ENCODE measurements around the gene CDH4. TPM values are rescaled to one million over a fixed set of nuclear protein-coding genes. Genes with fewer than 3 reads are reported as not detected.

The CDH4 gene
- total RNA-seq, 2 experiments from 2014 or later, result not detected

DNA sequence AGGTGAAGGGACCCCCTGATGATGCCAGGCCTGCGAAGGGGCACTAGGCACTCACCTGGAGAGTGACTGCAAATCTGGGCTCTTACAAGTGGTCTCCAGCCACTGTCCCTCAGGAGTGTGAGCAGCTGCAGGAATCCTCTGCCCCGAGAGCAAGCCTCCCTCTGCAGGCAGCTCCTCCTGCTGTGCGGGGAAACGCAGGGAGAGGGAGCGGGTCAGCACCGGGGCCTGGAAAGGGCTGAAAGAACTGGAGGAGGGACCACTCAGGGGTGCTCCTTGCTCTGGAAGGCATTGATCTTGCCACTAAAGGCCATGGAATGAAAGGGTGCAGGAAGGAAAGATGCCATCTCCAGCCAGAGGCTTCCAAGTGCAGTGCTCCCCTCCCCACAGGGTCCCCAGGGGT lies 168.0 kb downstream of the CDH4 start:
- TF ChIP-seq, protein P1, sequence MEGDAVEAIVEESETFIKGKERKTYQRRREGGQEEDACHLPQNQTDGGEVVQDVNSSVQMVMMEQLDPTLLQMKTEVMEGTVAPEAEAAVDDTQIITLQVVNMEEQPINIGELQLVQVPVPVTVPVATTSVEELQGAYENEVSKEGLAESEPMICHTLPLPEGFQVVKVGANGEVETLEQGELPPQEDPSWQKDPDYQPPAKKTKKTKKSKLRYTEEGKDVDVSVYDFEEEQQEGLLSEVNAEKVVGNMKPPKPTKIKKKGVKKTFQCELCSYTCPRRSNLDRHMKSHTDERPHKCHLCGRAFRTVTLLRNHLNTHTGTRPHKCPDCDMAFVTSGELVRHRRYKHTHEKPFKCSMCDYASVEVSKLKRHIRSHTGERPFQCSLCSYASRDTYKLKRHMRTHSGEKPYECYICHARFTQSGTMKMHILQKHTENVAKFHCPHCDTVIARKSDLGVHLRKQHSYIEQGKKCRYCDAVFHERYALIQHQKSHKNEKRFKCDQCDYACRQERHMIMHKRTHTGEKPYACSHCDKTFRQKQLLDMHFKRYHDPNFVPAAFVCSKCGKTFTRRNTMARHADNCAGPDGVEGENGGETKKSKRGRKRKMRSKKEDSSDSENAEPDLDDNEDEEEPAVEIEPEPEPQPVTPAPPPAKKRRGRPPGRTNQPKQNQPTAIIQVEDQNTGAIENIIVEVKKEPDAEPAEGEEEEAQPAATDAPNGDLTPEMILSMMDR (conservative IDR thresholded peaks at IDR 0.05; ENCODE audit: low read length), result no peak
- TF ChIP-seq EZH2phosphoT487 (IDR thresholded peaks at IDR 0.05; ENCODE audit: borderline replicate concordance, low read depth, low read length), result no peak
- DNase-seq (ENCODE audit: low spot score), result no peak
- no peaks in the 10 kb centered on the region for H3K9me2 ChIP-seq (ENCODE audit: insufficient read depth, low read length)
- H4K20me1 ChIP-seq (ENCODE audit: insufficient read depth, low read length), result no peaks in the 10 kb centered on the region
- intact Hi-C loops (cut with micrococcal nuclease; ENCODE audit: unreplicated experiment), result no loop called here
- no peak overlapping the region for H3K27ac ChIP-seq (ENCODE audit: low read depth, low read length, poor library complexity, severe bottlenecking)
- H3K79me2 ChIP-seq (ENCODE audit: insufficient read depth, low read depth, low read length), result no peaks in the 10 kb centered on the region
- no peak overlapping the region for H3K4me3 ChIP-seq (ENCODE audit: low read depth, low read length, poor library complexity, severe bottlenecking)
- no peaks in the 10 kb centered on the region for H3K4me1 ChIP-seq (ENCODE audit: insufficient read depth, low read length, poor library complexity, severe bottlenecking)
- no peaks in the 10 kb centered on the region for H3K9me3 ChIP-seq (ENCODE audit: low read length)
- no TSS peak for BruUV-seq (replicated peaks)
- ChIA-PET CTCF (ENCODE audit: unreplicated experiment) (no interaction called here), POLR2A (no interaction called here)
- H3K36me3 ChIP-seq (ENCODE audit: insufficient read depth, low read length), result no peaks in the 10 kb centered on the region
- no peak overlapping the region for H2AFZ ChIP-seq (ENCODE audit: low read length)
- H3K4me2 ChIP-seq (ENCODE audit: low read length), result no peak overlapping the region

GRCh38 chr20:61420781-61421180 lies 168.7 kb downstream of the CDH4 start:
- no peaks in the 10 kb centered on the region for H3K36me3 ChIP-seq (ENCODE audit: insufficient read depth, low read length)
- no peaks in the 10 kb centered on the region for H3K4me1 ChIP-seq (ENCODE audit: insufficient read depth, low read length, poor library complexity, severe bottlenecking)
- no peak overlapping the region for H3K27ac ChIP-seq (ENCODE audit: low read depth, low read length, poor library complexity, severe bottlenecking)
- DNase-seq (ENCODE audit: low spot score), result no peak
- TF ChIP-seq, protein P1 (conservative IDR thresholded peaks at IDR 0.05; ENCODE audit: low read length), result no peak
- TF ChIP-seq EZH2phosphoT487 (IDR thresholded peaks at IDR 0.05; ENCODE audit: borderline replicate concordance, low read depth, low read length), result no peak
- no peak overlapping the region for H3K4me3 ChIP-seq (ENCODE audit: low read depth, low read length, poor library complexity, severe bottlenecking)
- no peaks in the 10 kb centered on the region for H3K9me3 ChIP-seq (ENCODE audit: low read length)
- H3K9me2 ChIP-seq (ENCODE audit: insufficient read depth, low read length), result no peaks in the 10 kb centered on the region
- H4K20me1 ChIP-seq (ENCODE audit: insufficient read depth, low read length), result no peaks in the 10 kb centered on the region
- no peak overlapping the region for H2AFZ ChIP-seq (ENCODE audit: low read length)
- ChIA-PET POLR2A (no interaction called here), CTCF (ENCODE audit: unreplicated experiment) (no interaction called here)
- no TSS peak for BruUV-seq (replicated peaks)
- no peaks in the 10 kb centered on the region for H3K79me2 ChIP-seq (ENCODE audit: insufficient read depth, low read depth, low read length)
- no peak overlapping the region for H3K4me2 ChIP-seq (ENCODE audit: low read length)
- intact Hi-C loops (cut with micrococcal nuclease; ENCODE audit: unreplicated experiment), result no loop called here

- H3K9me2 ChIP-seq (ENCODE audit: insufficient read depth, low read length), result no peaks in the 10 kb centered on the region
- H2AFZ ChIP-seq (ENCODE audit: low read length), result no peak overlapping the region
- CTCF ChIA-PET (ENCODE audit: unreplicated experiment), result no interaction called here
- POLR2A ChIA-PET, result no interaction called here
- TF ChIP-seq EZH2phosphoT487 (IDR thresholded peaks at IDR 0.05; ENCODE audit: borderline replicate concordance, low read depth, low read length), result no peak
- TF ChIP-seq, protein P1 (conservative IDR thresholded peaks at IDR 0.05; ENCODE audit: low read length), result no peak
- H3K4me1 ChIP-seq (ENCODE audit: insufficient read depth, low read length, poor library complexity, severe bottlenecking), result no peaks in the 10 kb centered on the region
- BruUV-seq (replicated peaks), result no TSS peak
- H3K4me3 ChIP-seq (ENCODE audit: low read depth, low read length, poor library complexity, severe bottlenecking), result no peak overlapping the region
- no peaks in the 10 kb centered on the region for H3K79me2 ChIP-seq (ENCODE audit: insufficient read depth, low read depth, low read length)
- intact Hi-C loops (cut with micrococcal nuclease; ENCODE audit: unreplicated experiment), result no loop called here
- no peaks in the 10 kb centered on the region for H4K20me1 ChIP-seq (ENCODE audit: insufficient read depth, low read length)
- no peak overlapping the region for H3K27ac ChIP-seq (ENCODE audit: low read depth, low read length, poor library complexity, severe bottlenecking)
- H3K9me3 ChIP-seq (ENCODE audit: low read length), result no peaks in the 10 kb centered on the region
- DNase-seq (ENCODE audit: low spot score), result no peak
- H3K4me2 ChIP-seq (ENCODE audit: low read length), result no peak overlapping the region
- no peaks in the 10 kb centered on the region for H3K36me3 ChIP-seq (ENCODE audit: insufficient read depth, low read length)
These were observed 170.8 kb downstream of the CDH4 start for GRCh38 chr20:61422636-61423425.

Data from OCI-LY7 (cell line).